ENCODE measurements around the gene OR6B3. TPM values are rescaled to one million over a fixed set of nuclear protein-coding genes. Genes with fewer than 3 reads are reported as not detected.

OR6B3 gene
- total RNA-seq, 1 experiment from 2014 or later, result not detected

Other genes with a start within 250 kb of the OR6B3 start
- 109 and 114 TPM in 2 replicates for gene NDUFA10, start 28.2 kb downstream of the OR6B3 start, total RNA-seq (2014; rRNA removed; shearing (Covaris generic))
- not detected in 2 replicates for gene OR6B2, start 23.1 kb downstream of the OR6B3 start, total RNA-seq (2014; rRNA removed; shearing (Covaris generic))
- 286 and 411 TPM in 2 replicates for gene COPS9, start 82.8 kb upstream of the OR6B3 start, total RNA-seq (2014; rRNA removed; shearing (Covaris generic))
- not detected in 2 replicates for gene OTOS, start 87.1 kb upstream of the OR6B3 start, total RNA-seq (2014; rRNA removed; shearing (Covaris generic))

Data from HT-29 (cell line).